PC-3 (cell line): ENCODE measurements around the gene SERPINC1. TPM values are rescaled to one million over a fixed set of nuclear protein-coding genes. Genes with fewer than 3 reads are reported as not detected.
"Not testable (repeated sequence)": the region's sequence is repeated elsewhere in the genome, so short reads cannot be mapped to it uniquely, and the experiment has no call there.

Experiments
- ATAC-seq: fragments of 200-7000 bp; cut with Tn5 transposase; 2 replicates; pipeline ENCODE4 v1.9.1; 2020; ENCODE audit warnings: mild to moderate bottlenecking, moderate library complexity
- BruUV-seq: library from RNA; stranded (reverse); fragments of 400-500 nt; replicated peaks from 2 replicates; lab custom pipeline; 2021; lab: Mats Ljungman, UMichigan
- CTCF ChIA-PET: fragments of 300-600 bp; sonication (Branson Sonifier 250); formaldehyde crosslinking; loops from one replicate; lab custom pipeline; 2022; ENCODE audit warnings: antibody characterized with exemption; lab: Charles Lee
- POLR2A ChIA-PET: fragments of 300-600 bp; sonication (Branson Sonifier 250); formaldehyde crosslinking; loops from one replicate; lab custom pipeline; 2022; ENCODE audit warnings: antibody characterized with exemption; ENCODE audit not compliant: unreplicated experiment; lab: Charles Lee
- DNase-seq: peaks from one replicate; pipeline ENCODE4 v3.0.0-alpha.2; 2015
- H2AFZ ChIP-seq: fragments of 300-600 bp; sonication (generic); 2 replicates; pipeline ENCODE4 v1.6.0; 2016; ENCODE audit warnings: antibody characterized with exemption, low read length
- H3F3A ChIP-seq: fragments of 300-600 bp; sonication (generic); one replicate; pipeline ENCODE4 v1.6.0; 2017; ENCODE audit warnings: antibody characterized with exemption, low read length, control low read depth, mild to moderate bottlenecking; ENCODE audit not compliant: unreplicated experiment
- H3K27ac ChIP-seq: fragments of 300-600 bp; sonication (generic); 2 replicates; pipeline ENCODE4 v1.5.1; 2016; ENCODE audit warnings: mild to moderate bottlenecking, low read length
- H3K27me3 ChIP-seq: fragments of 300-600 bp; sonication (generic); 2 replicates; pipeline ENCODE4 v1.6.1; 2016; ENCODE audit warnings: low read length, mixed read lengths
- H3K36me3 ChIP-seq: fragments of 300-600 bp; sonication (generic); 2 replicates; pipeline ENCODE4 v1.6.1; 2016; ENCODE audit warnings: low read depth, mixed run types, low read length, mixed read lengths
- H3K4me1 ChIP-seq: fragments of 300-600 bp; sonication (generic); 2 replicates; pipeline ENCODE4 v1.5.1; 2016; ENCODE audit warnings: low read length; ENCODE audit not compliant: insufficient read depth
- H3K4me2 ChIP-seq: fragments of 300-600 bp; sonication (generic); 2 replicates; pipeline ENCODE4 v1.6.0; 2016; ENCODE audit warnings: low read length
- H3K4me3 ChIP-seq: fragments of 300-600 bp; sonication (generic); 2 replicates; pipeline ENCODE4 v1.5.1; 2016; ENCODE audit warnings: mild to moderate bottlenecking, low read length, mixed read lengths
- H3K79me2 ChIP-seq: fragments of 300-600 bp; sonication (generic); 2 replicates; pipeline ENCODE4 v1.6.1; 2017; ENCODE audit warnings: low read length, mixed read lengths
- H3K9ac ChIP-seq: fragments of 300-600 bp; sonication (generic); 2 replicates; pipeline ENCODE4 v1.6.0; 2016; ENCODE audit warnings: mild to moderate bottlenecking, low read length
- H3K9me2 ChIP-seq: fragments of 300-600 bp; sonication (generic); replicated peaks from 2 replicates; pipeline ENCODE4 v1.6.1; 2016; ENCODE audit warnings: mixed run types, low read length, mixed read lengths
- H3K9me3 ChIP-seq: fragments of 300-600 bp; sonication (generic); 2 replicates; pipeline ENCODE4 v1.6.1; 2016; ENCODE audit warnings: low read length, mixed read lengths
- H4K20me1 ChIP-seq: fragments of 300-600 bp; sonication (generic); 2 replicates; pipeline ENCODE4 v1.6.1; 2016; ENCODE audit warnings: low read length, mixed read lengths
- EZH2 ChIP-seq: fragments of 300-600 bp; sonication (generic); IDR thresholded peaks from one replicate; pipeline ENCODE4 v1.6.1; 2017; ENCODE audit warnings: antibody characterized with exemption, mild to moderate bottlenecking, low read length; ENCODE audit not compliant: unreplicated experiment
- EZH2phosphoT487 ChIP-seq: fragments of 300-600 bp; sonication (generic); IDR thresholded peaks from 2 replicates; pipeline ENCODE4 v1.6.1; 2018; ENCODE audit warnings: mild to moderate bottlenecking, antibody characterized with exemption, low read length, borderline replicate concordance
- intact Hi-C: fragments of 100-400 bp; cut with micrococcal nuclease; formaldehyde crosslinking; loops from 2 replicates; pipeline ENCODE4 v1.9.0; 2023
- total RNA-seq: library from RNA; depleted of rRNA; stranded (reverse); fragments of >200 nt; gene quantifications from 2 replicates; pipeline ENCODE4 v1.2.3, GENCODE V29; 2014
- TF ChIP-seq, protein P1 (sequence below): fragments of 300-600 bp; sonication (generic); conservative IDR thresholded peaks from 2 replicates; pipeline ENCODE4 v1.5.1; 2017; ENCODE audit warnings: antibody characterized with exemption, low read depth, mild to moderate bottlenecking, low read length

Gene SERPINC1
- total RNA-seq, 1 experiment from 2014 or later = not detected

DNA sequence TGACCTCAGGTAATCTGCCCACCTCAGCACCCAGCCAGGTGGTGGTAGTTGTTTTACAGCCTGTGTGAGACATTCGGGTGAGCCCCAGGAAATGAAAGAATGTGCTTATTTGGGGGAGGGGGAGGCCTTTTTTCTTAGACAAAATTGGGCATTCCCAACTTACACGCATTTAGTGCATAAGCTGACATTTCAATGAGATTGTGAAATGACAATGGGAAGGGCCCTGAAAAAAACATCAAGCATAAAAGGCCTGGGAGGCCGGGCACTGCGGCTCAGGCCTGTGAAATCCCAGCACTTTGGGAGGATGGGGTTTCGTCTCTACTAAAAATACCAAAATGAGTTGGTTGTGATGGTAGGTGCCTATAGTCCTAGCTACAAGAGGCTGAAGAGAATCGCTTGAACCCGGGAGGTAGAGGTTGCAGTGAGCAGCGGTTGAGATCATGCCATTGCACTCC lies 54.3 kb downstream of the SERPINC1 start:
- peaks cover 51% of the 10 kb centered on the region for H3K36me3 ChIP-seq
- H3K27me3 ChIP-seq = no peaks in the 10 kb centered on the region
- H3K79me2 ChIP-seq = peaks cover 29% of the 10 kb centered on the region
- no peak for DNase-seq
- H3F3A ChIP-seq = peaks cover 38% of the 10 kb centered on the region
- peaks cover 44% of the 10 kb centered on the region for H4K20me1 ChIP-seq
- no peaks in the 10 kb centered on the region for H3K9me3 ChIP-seq
- TF ChIP-seq, protein P1, sequence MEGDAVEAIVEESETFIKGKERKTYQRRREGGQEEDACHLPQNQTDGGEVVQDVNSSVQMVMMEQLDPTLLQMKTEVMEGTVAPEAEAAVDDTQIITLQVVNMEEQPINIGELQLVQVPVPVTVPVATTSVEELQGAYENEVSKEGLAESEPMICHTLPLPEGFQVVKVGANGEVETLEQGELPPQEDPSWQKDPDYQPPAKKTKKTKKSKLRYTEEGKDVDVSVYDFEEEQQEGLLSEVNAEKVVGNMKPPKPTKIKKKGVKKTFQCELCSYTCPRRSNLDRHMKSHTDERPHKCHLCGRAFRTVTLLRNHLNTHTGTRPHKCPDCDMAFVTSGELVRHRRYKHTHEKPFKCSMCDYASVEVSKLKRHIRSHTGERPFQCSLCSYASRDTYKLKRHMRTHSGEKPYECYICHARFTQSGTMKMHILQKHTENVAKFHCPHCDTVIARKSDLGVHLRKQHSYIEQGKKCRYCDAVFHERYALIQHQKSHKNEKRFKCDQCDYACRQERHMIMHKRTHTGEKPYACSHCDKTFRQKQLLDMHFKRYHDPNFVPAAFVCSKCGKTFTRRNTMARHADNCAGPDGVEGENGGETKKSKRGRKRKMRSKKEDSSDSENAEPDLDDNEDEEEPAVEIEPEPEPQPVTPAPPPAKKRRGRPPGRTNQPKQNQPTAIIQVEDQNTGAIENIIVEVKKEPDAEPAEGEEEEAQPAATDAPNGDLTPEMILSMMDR = no peak
- TF ChIP-seq EZH2phosphoT487 (no peak), EZH2 (no peak)
- POLR2A ChIA-PET = no interaction called here
- peaks cover 12% of the 10 kb centered on the region; the same call in 1 of the 2 replicates for H3K4me1 ChIP-seq
- no TSS peak for BruUV-seq
- no peak overlapping the region for H2AFZ ChIP-seq
- CTCF ChIA-PET = no interaction called here
- no peak overlapping the region for H3K9ac ChIP-seq
- H3K4me3 ChIP-seq = no peak overlapping the region
- H3K4me2 ChIP-seq = no peak overlapping the region
- ATAC-seq = no peak
- intact Hi-C loops = no loop called here
- H3K9me2 ChIP-seq = no peaks in the 10 kb centered on the region
- H3K27ac ChIP-seq = no peak overlapping the region

DNA sequence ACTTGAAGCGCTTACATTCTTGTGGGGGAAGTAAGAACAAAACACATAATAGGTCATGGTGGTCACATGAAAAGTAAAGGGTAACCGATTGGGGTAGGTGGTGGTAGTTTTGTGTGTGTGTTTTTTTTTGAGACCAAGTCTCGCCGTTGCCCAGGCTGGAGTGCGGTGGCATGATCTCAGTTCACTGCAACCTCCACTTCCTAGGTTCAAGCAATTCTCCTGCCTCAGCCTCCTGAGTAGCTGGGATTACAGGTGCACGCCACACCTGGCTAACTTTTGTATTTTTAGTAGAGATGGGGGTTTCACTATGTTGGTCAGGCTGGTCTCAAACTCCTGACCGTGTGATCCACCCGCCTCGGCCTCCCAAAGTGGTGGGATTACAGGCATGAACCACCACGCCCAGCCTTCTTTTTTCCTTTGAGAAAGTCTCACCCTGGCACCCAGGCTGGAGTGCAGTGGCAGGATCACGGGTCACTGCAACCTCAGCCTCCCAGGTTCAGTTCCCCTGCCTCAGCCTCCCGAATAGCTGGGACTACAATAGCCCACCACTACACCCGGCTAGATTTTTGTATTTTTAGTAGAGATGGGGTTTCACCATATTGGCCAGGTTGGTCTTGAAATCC lies 54.9 kb downstream of the SERPINC1 start:
- H3K4me2 ChIP-seq, CTCF ChIA-PET, H3K27me3 ChIP-seq, H3K27ac ChIP-seq, intact Hi-C loops, DNase-seq, H3K4me3 ChIP-seq, H3K9ac ChIP-seq, ATAC-seq, H3K9me3 ChIP-seq, BruUV-seq, H2AFZ ChIP-seq, H3K9me2 ChIP-seq: not testable (repeated sequence)
- H3F3A ChIP-seq = peaks cover 38% of the 10 kb centered on the region
- peaks cover 24% of the 10 kb centered on the region for H3K79me2 ChIP-seq
- H3K36me3 ChIP-seq = peaks cover 51% of the 10 kb centered on the region
- POLR2A ChIA-PET = interaction anchor here (0.6 kb wide), 1 partner anchor 1003 kb away, joined by 5 read pairs; no protein-coding TSS in a partner anchor
- H4K20me1 ChIP-seq = peaks cover 44% of the 10 kb centered on the region
- H3K4me1 ChIP-seq = peaks cover 12% of the 10 kb centered on the region; the same call in 1 of the 2 replicates

DNA sequence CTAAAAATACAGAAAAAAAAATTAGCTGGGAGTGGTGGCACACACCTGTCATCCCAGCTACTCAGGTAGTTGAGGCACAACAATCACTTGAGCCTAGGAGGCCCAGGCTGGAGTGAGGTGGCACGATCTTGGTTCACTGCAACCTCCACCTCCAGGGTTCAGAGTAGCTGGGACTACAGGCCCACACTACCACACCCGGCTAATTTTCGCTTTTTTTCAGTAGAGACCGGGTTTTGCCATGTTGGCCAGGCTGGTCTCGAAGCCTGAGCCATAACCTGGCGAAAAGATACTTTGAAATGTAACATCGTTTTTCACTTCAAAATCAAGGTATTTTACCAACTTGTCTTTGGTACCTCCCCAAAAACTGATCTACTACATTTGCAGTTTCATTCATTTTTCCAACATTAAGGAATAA lies 55.4 kb downstream of the SERPINC1 start:
- Histone ChIP-seq H3K4me2 (no peak overlapping the region), H3K27ac (no peak overlapping the region), H3K27me3 (no peaks in the 10 kb centered on the region), H3K79me2 (peaks cover 18% of the 10 kb centered on the region), H3F3A (peaks cover 38% of the 10 kb centered on the region), H2AFZ (no peak overlapping the region), H3K9me3 (no peaks in the 10 kb centered on the region), H3K36me3 (peaks cover 46% of the 10 kb centered on the region), H4K20me1 (peaks cover 38% of the 10 kb centered on the region), H3K4me1 (peaks cover 12% of the 10 kb centered on the region; the same call in 1 of the 2 replicates), H3K9me2 (no peaks in the 10 kb centered on the region), H3K9ac (no peak overlapping the region), H3K4me3 (no peak overlapping the region)
- no peak for DNase-seq
- ChIA-PET CTCF (no interaction called here), POLR2A (interaction anchor here (0.6 kb wide), 1 partner anchor 1003 kb away, joined by 5 read pairs; no protein-coding TSS in a partner anchor)
- TF ChIP-seq EZH2phosphoT487 (no peak), EZH2 (no peak)
- TF ChIP-seq, protein P1 = no peak
- ATAC-seq = peak; percentile 20; the same call in 1 of the 2 replicates
- BruUV-seq = no TSS peak
- intact Hi-C loops = no loop called here
